HG02943 (cell line): ENCODE data around the gene MED8.
"Not testable (repeated sequence)": the region's sequence is repeated elsewhere in the genome, so short reads cannot be mapped to it uniquely, and the experiment has no call there.

Source experiments
- ATAC-seq: cut with Tn5 transposase; IDR thresholded peaks from one replicate; pipeline ENCODE4 v1.9.1; 2021; ENCODE audit warnings: mild to moderate bottlenecking, low read depth, moderate library complexity; ENCODE audit not compliant: unreplicated experiment

MED8 gene

GRCh38 chr1:43422995-43423671, 33.5 kb upstream of the MED8 start:
- no peak for ATAC-seq

- ATAC-seq: no peak
Observed at GRCh38 chr1:43421976-43422750, 32.6 kb upstream of the MED8 start.

GRCh38 chr1:43421396-43421795, 31.8 kb upstream of the MED8 start:
- no peak for ATAC-seq

- ATAC-seq: no peak
Observed at GRCh38 chr1:43420874-43421273, 31.3 kb upstream of the MED8 start.

- ATAC-seq: no peak
Observed at GRCh38 chr1:43419627-43420425, 30.2 kb upstream of the MED8 start.

- no peak for ATAC-seq
Observed at GRCh38 chr1:43418858-43419257, 29.3 kb upstream of the MED8 start.

GRCh38 chr1:43415901-43416300, 26.3 kb upstream of the MED8 start:
- no peak for ATAC-seq

GRCh38 chr1:43414634-43415223, 25.1 kb upstream of the MED8 start:
- ATAC-seq: no peak

- not testable (repeated sequence) for ATAC-seq
Observed at GRCh38 chr1:43413426-43413825, 23.8 kb upstream of the MED8 start.

GRCh38 chr1:43410571-43410970, 21.0 kb upstream of the MED8 start:
- ATAC-seq: no peak

GRCh38 chr1:43405876-43406234, 16.3 kb upstream of the MED8 start:
- ATAC-seq: no peak

GRCh38 chr1:43405219-43405875, 15.7 kb upstream of the MED8 start:
- no peak for ATAC-seq

- no peak for ATAC-seq
Observed at GRCh38 chr1:43404353-43404752, 14.8 kb upstream of the MED8 start.

GRCh38 chr1:43402089-43402865, 12.7 kb upstream of the MED8 start:
- ATAC-seq: no peak

GRCh38 chr1:43400441-43400840, 10.8 kb upstream of the MED8 start:
- not testable (repeated sequence) for ATAC-seq

GRCh38 chr1:43398227-43398626, 8.6 kb upstream of the MED8 start:
- ATAC-seq: no peak

- ATAC-seq: no peak
Observed at GRCh38 chr1:43396059-43396458, 6.5 kb upstream of the MED8 start.

GRCh38 chr1:43395523-43395922, 5.9 kb upstream of the MED8 start:
- no peak for ATAC-seq

GRCh38 chr1:43392702-43393101, 3.1 kb upstream of the MED8 start:
- no peak for ATAC-seq

- no peak for ATAC-seq
Observed at GRCh38 chr1:43388613-43389012, 987 bp downstream of the MED8 start.
